Prostate gland (tissue), 2 donors: Measurements from ENCODE around the gene AGXT. TPM values are rescaled to one million over a fixed set of nuclear protein-coding genes. Genes with fewer than 3 reads are reported as not detected.

ENCODE experiments used
- DNase-seq: peaks from one replicate; pipeline ENCODE4 v3.0.0-alpha.2; 2019; ENCODE audit warnings: low spot score
- H3K27ac ChIP-seq, 2 donors: fragments of 200-600 bp; sonication (generic); 2 replicates each; pipeline ENCODE4 v1.5.1; 2017 to 2019
- H3K27me3 ChIP-seq: fragments of 200-600 bp; sonication (generic); replicated peaks from 2 replicates; pipeline ENCODE4 v1.5.1; 2019; ENCODE audit not compliant: insufficient read depth
- H3K36me3 ChIP-seq, 2 donors: fragments of 200-600 bp; sonication (generic); 1 replicate in 1 of 2; 2 replicates in 1 of 2; pipeline versions ENCODE4 v1.5.1 to v1.8.1; 2017 to 2019
- H3K4me1 ChIP-seq: fragments of 200-600 bp; sonication (generic); replicated peaks from 2 replicates; pipeline ENCODE4 v1.5.1; 2019
- H3K4me3 ChIP-seq, 2 donors: fragments of 200-600 bp; sonication (generic); 2 replicates each; pipeline ENCODE4 v1.5.1; 2017 to 2019
- H3K9me3 ChIP-seq: fragments of 200-600 bp; sonication (generic); 2 replicates; pipeline ENCODE4 v1.5.1; 2017
- POLR2A ChIP-seq: fragments of 450-650 bp; IDR thresholded peaks from one replicate; pipeline ENCODE4 v1.6.1; 2016; ENCODE audit warnings: antibody characterized with exemption, mild to moderate bottlenecking
- POLR2AphosphoS5 ChIP-seq: sonication (generic); formaldehyde crosslinking; IDR thresholded peaks from one replicate; pipeline ENCODE4 v1.6.1; 2017; ENCODE audit warnings: antibody characterized with exemption
- WGBS: methylation state at CpG from one replicate; pipeline ENCODE4 v1.1.5; 2018; 5-methylcytosine and 5-hydroxymethylcytosine counted together
- intact Hi-C: fragments of 100-400 bp; cut with DNase I; formaldehyde crosslinking; loops from one replicate; pipeline ENCODE4 v1.14.2; 2022
- total RNA-seq, 2 donors: library from RNA; depleted of rRNA; stranded (reverse); fragments of >200 nt; gene quantifications; one replicate each; pipeline ENCODE4 v1.1.0, GENCODE V29; 2016
- TF ChIP-seq, protein P1 (sequence below), 4 experiments: fragments of 200-600 bp in 2 of 4; fragments of 450-650 bp in 2 of 4; sonication (generic) in 2 of 4; IDR thresholded peaks; 1 replicate in 3 of 4; 2 replicates in 1 of 4; pipeline ENCODE4 v1.5.1; 2016 to 2019; ENCODE audit warnings: antibody characterized with exemption in 4 of 4, mild to moderate bottlenecking in 2 of 4, moderate library complexity in 2 of 4

The AGXT gene
- total RNA-seq, 2 donors from 2014 or later: not detected

GRCh38 chr2:240925568-240926515 is 57.2 kb downstream of the AGXT start:
- no peaks in the 10 kb centered on the region for H3K9me3 ChIP-seq
- no peaks in the 10 kb centered on the region for H3K27me3 ChIP-seq
- 91% methylated on average over 24 of the region's 29 CpGs for WGBS
- intact Hi-C loops: no loop called here
- DNase-seq: no peak
- TF ChIP-seq, protein P1, sequence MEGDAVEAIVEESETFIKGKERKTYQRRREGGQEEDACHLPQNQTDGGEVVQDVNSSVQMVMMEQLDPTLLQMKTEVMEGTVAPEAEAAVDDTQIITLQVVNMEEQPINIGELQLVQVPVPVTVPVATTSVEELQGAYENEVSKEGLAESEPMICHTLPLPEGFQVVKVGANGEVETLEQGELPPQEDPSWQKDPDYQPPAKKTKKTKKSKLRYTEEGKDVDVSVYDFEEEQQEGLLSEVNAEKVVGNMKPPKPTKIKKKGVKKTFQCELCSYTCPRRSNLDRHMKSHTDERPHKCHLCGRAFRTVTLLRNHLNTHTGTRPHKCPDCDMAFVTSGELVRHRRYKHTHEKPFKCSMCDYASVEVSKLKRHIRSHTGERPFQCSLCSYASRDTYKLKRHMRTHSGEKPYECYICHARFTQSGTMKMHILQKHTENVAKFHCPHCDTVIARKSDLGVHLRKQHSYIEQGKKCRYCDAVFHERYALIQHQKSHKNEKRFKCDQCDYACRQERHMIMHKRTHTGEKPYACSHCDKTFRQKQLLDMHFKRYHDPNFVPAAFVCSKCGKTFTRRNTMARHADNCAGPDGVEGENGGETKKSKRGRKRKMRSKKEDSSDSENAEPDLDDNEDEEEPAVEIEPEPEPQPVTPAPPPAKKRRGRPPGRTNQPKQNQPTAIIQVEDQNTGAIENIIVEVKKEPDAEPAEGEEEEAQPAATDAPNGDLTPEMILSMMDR (IDR thresholded peaks at IDR 0.05): no peak
- no peak for TF ChIP-seq POLR2A
- no peak overlapping the region for H3K4me3 ChIP-seq
- H3K36me3 ChIP-seq: no peaks in the 10 kb centered on the region
- H3K27ac ChIP-seq: no peak overlapping the region
- H3K4me1 ChIP-seq: no peaks in the 10 kb centered on the region

- no peak for TF ChIP-seq POLR2AphosphoS5
- TF ChIP-seq, protein P1 (IDR thresholded peaks at IDR 0.05): no peak
- no peaks in the 10 kb centered on the region for H3K36me3 ChIP-seq
- no peaks in the 10 kb centered on the region for H3K4me1 ChIP-seq
- H3K27me3 ChIP-seq: no peaks in the 10 kb centered on the region
- no peak overlapping the region for H3K27ac ChIP-seq
- no peaks in the 10 kb centered on the region for H3K9me3 ChIP-seq
- no peak overlapping the region for H3K4me3 ChIP-seq
- no peak for DNase-seq
- 65% methylated on average over 35 of the region's 38 CpGs for WGBS
- intact Hi-C loops: no loop called here
Measured at GRCh38 chr2:240926516-240927389, 58.1 kb downstream of the AGXT start.

- TF ChIP-seq, protein P1 (IDR thresholded peaks at IDR 0.05): no peak
- TF ChIP-seq POLR2A (no peak), POLR2AphosphoS5 (no peak)
- WGBS: 83% methylated on average over 7 of the region's 7 CpGs
- intact Hi-C loops: no loop called here
- DNase-seq: no peak
- Histone ChIP-seq H3K36me3 (no peaks in the 10 kb centered on the region), H3K27me3 (no peaks in the 10 kb centered on the region), H3K4me3 (no peak overlapping the region), H3K27ac (no peak overlapping the region), H3K9me3 (no peaks in the 10 kb centered on the region), H3K4me1 (no peaks in the 10 kb centered on the region)
Measured at GRCh38 chr2:240927390-240927781, 58.8 kb downstream of the AGXT start.

DNA sequence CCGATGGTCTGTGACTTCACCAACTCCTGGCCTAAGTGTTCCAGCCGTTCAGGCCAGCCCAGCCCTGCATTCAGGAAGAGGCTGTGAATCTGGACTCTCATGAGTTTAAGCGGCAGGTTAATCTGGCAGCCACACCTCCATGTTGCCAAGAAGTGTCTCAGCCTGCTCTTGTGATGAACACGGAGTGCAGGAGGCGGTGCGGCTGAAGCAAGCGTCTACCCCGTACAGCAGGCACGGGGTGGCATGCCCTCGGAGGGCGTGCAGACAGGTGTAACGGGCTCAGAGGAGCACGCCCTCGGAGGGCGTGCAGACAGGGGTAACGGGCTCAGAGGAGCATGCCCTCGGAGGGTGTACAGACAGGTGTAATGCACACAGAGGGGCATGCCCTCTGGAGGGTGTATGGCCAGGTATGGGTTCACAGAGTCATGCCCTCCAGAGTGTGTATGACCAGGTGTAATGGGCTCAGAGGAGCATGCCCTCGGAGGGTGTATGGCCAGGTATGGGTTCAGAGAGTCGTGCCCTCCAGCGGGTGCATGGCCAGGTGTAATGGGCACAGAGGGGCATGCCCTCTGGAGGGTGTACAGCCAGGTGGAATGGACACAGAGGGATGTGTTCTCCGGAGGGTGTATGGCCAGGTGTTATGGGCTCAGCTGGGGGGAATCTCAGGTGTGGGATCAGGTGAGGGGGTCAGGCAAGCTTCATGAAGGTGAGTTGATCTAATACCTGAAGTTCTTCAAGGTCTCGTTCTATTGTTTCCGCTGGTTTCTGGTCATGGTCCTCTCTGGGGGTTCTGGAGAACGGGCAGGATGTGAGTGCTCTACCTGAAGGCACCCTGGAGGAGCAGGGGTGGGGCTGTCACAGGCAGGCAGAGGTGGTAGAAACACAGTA is 60.1 kb downstream of the AGXT start:
- no peak for DNase-seq
- no peaks in the 10 kb centered on the region for H3K27me3 ChIP-seq
- TF ChIP-seq, protein P1 (IDR thresholded peaks at IDR 0.05): no peak
- TF ChIP-seq POLR2AphosphoS5 (no peak), POLR2A (no peak)
- H3K36me3 ChIP-seq: no peaks in the 10 kb centered on the region
- H3K4me3 ChIP-seq: no peak overlapping the region
- H3K4me1 ChIP-seq: no peaks in the 10 kb centered on the region
- WGBS: 87% methylated on average over 24 of the region's 24 CpGs
- intact Hi-C loops: no loop called here
- H3K27ac ChIP-seq: no peak overlapping the region
- no peaks in the 10 kb centered on the region for H3K9me3 ChIP-seq
